ENCODE results near the gene PHYKPL.
"Not testable (repeated sequence)": the region's sequence is repeated elsewhere in the genome, so short reads cannot be mapped to it uniquely, and the experiment has no call there.

Gene PHYKPL

GRCh38 chr5:178264044-178264443 lies 31.4 kb upstream of the PHYKPL start:
- DNase-seq (ENCODE audit: low read depth in 2 of 2), result no peak

- no peak for DNase-seq (ENCODE audit: low read depth in 2 of 2)
Observed at GRCh38 chr5:178261666-178262600, 29.3 kb upstream of the PHYKPL start.

- DNase-seq (ENCODE audit: low read depth in 2 of 2), result no peak
Observed at GRCh38 chr5:178259623-178260536, 27.3 kb upstream of the PHYKPL start.

GRCh38 chr5:178257650-178258049 lies 25.0 kb upstream of the PHYKPL start:
- no peak for DNase-seq (ENCODE audit: low read depth in 2 of 2)

- DNase-seq (ENCODE audit: low read depth in 2 of 2), result no peak
Observed at GRCh38 chr5:178256746-178257145, 24.1 kb upstream of the PHYKPL start.

GRCh38 chr5:178253632-178254031 lies 21.0 kb upstream of the PHYKPL start:
- not testable (repeated sequence) for DNase-seq (ENCODE audit: low read depth in 2 of 2)

- DNase-seq (ENCODE audit: low read depth in 2 of 2), result no peak
Observed at GRCh38 chr5:178252258-178252657, 19.7 kb upstream of the PHYKPL start.

- DNase-seq (ENCODE audit: low read depth in 2 of 2), result no peak
Observed at GRCh38 chr5:178250263-178250662, 17.7 kb upstream of the PHYKPL start.

GRCh38 chr5:178249191-178249989 lies 16.8 kb upstream of the PHYKPL start:
- no peak for DNase-seq (ENCODE audit: low read depth in 2 of 2)

- DNase-seq (ENCODE audit: low read depth in 2 of 2), result no peak
Observed at GRCh38 chr5:178248750-178249149, 16.1 kb upstream of the PHYKPL start.

- DNase-seq (ENCODE audit: low read depth in 2 of 2), result no peak
Observed at GRCh38 chr5:178247481-178248456, 15.2 kb upstream of the PHYKPL start.

GRCh38 chr5:178246624-178247279 lies 14.2 kb upstream of the PHYKPL start:
- DNase-seq (ENCODE audit: low read depth in 2 of 2), result no peak

- no peak for DNase-seq (ENCODE audit: low read depth in 2 of 2)
Observed at GRCh38 chr5:178245389-178245788, 12.8 kb upstream of the PHYKPL start.

- no peak for DNase-seq (ENCODE audit: low read depth in 2 of 2)
Observed at GRCh38 chr5:178244576-178244975, 12.0 kb upstream of the PHYKPL start.

GRCh38 chr5:178242416-178242815 lies 9.8 kb upstream of the PHYKPL start:
- DNase-seq (ENCODE audit: low read depth in 2 of 2), result no peak

- DNase-seq (ENCODE audit: low read depth in 2 of 2), result no peak
Observed at GRCh38 chr5:178241688-178242231, 9.2 kb upstream of the PHYKPL start.

- DNase-seq (ENCODE audit: low read depth in 2 of 2), result no peak
Observed at GRCh38 chr5:178241231-178241663, 8.6 kb upstream of the PHYKPL start.

GRCh38 chr5:178240766-178241165 lies 8.2 kb upstream of the PHYKPL start:
- no peak for DNase-seq (ENCODE audit: low read depth in 2 of 2)

- DNase-seq (ENCODE audit: low read depth in 2 of 2), result no peak
Observed at GRCh38 chr5:178240341-178240741, 7.7 kb upstream of the PHYKPL start.
